DLD1 (cell line): ENCODE data around the gene COL26A1.
"Not testable (repeated sequence)": the region's sequence is repeated elsewhere in the genome, so short reads cannot be mapped to it uniquely, and the experiment has no call there.

ENCODE experiments used
- in situ Hi-C: cut with HindIII; loops from 2 replicates; pipeline ENCODE4 v1.10.0; 2017; ENCODE audit warnings: low sequenced_read_pairs

Gene COL26A1

GRCh38 chr7:101589976-101590662, 227.4 kb downstream of the COL26A1 start:
- in situ Hi-C loops, result no loop called here

- in situ Hi-C loops, result no loop called here
These were observed 228.2 kb downstream of the COL26A1 start for GRCh38 chr7:101590663-101591435.

GRCh38 chr7:101591504-101591903, 228.8 kb downstream of the COL26A1 start:
- in situ Hi-C loops, result no loop called here

GRCh38 chr7:101593556-101593955, 230.9 kb downstream of the COL26A1 start:
- in situ Hi-C loops, result no loop called here

GRCh38 chr7:101594790-101595189, 232.1 kb downstream of the COL26A1 start:
- in situ Hi-C loops, result no loop called here

- in situ Hi-C loops, result no loop called here
These were observed 232.6 kb downstream of the COL26A1 start for GRCh38 chr7:101595246-101595645.

- in situ Hi-C loops, result no loop called here
These were observed 233.3 kb downstream of the COL26A1 start for GRCh38 chr7:101595766-101596537.

GRCh38 chr7:101596898-101597297, 234.2 kb downstream of the COL26A1 start:
- in situ Hi-C loops, result no loop called here

GRCh38 chr7:101597941-101598340, 235.3 kb downstream of the COL26A1 start:
- in situ Hi-C loops, result no loop called here

- in situ Hi-C loops, result no loop called here
These were observed 235.8 kb downstream of the COL26A1 start for GRCh38 chr7:101598422-101598985.

- in situ Hi-C loops, result no loop called here
These were observed 236.5 kb downstream of the COL26A1 start for GRCh38 chr7:101598986-101599771.

- in situ Hi-C loops, result no loop called here
These were observed 237.1 kb downstream of the COL26A1 start for GRCh38 chr7:101599787-101600186.

GRCh38 chr7:101602082-101602481, 239.4 kb downstream of the COL26A1 start:
- in situ Hi-C loops, result no loop called here

- in situ Hi-C loops, result no loop called here
These were observed 240.0 kb downstream of the COL26A1 start for GRCh38 chr7:101602484-101603241.

GRCh38 chr7:101604331-101604933, 241.8 kb downstream of the COL26A1 start:
- in situ Hi-C loops, result no loop called here

GRCh38 chr7:101604934-101605332, 242.3 kb downstream of the COL26A1 start:
- in situ Hi-C loops, result not testable (repeated sequence)

GRCh38 chr7:101605611-101606497, 243.2 kb downstream of the COL26A1 start:
- in situ Hi-C loops, result no loop called here

GRCh38 chr7:101606498-101606923, 243.8 kb downstream of the COL26A1 start:
- in situ Hi-C loops, result no loop called here
